NCI-H1930 (cell line): ENCODE data around the gene LHX5.
"Not testable (repeated sequence)": the region's sequence is repeated elsewhere in the genome, so short reads cannot be mapped to it uniquely, and the experiment has no call there.

ENCODE experiments used
- DNase-seq, 2 experiments: peaks; one replicate each; lab custom pipeline; 2025; lab: John Stamatoyannopoulos, UW

The LHX5 gene

GRCh38 chr12:113471619-113472171, at the start of gene LHX5:
TSS of gene LHX5 (minus strand) at chr12:113471871. CDS start at chr12:113471498, 373 bp downstream.
- no peak for DNase-seq

DNA sequence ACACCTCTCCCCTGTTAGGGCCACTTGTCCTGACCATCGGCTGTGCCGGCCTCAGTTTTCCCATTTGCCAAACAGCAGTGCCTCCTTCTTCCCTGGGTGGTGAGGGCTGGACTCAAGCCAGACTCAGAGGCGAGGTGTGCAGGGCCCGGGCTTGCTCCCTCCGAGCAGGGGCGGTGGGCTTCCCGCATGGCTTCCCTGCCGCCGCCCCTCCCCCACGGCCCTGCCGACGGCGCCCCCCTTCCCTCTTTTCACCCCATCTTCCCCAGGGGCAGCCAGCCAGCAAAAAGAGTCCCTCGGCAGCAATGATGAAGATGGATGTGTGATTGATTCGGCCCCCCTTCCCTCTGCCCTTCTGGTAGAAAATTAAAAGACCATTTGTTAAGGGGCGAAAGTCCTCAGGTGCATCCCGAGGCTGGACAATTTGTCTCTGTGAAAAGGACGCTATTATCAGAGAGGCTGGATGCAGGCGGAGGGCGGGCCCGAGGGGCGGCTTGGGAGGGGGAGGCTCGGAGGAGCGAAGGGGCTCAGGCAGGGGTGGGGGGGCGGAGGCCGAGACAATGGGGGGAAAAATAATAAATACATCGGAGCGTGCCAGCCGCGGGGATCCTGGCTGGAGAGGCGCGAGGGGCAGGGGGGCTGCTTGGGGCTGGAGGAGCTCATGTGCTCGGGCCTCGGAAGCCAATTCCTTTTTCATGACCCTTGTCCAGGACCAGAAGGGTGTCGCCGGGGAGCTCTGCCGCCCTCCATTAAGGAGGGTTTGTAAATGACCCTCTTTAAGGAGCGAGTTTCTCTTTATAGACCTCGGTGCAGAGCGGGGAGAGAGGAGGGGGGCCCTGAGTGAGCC, 48.0 kb upstream of the LHX5 start:
- DNase-seq, result no peak

DNA sequence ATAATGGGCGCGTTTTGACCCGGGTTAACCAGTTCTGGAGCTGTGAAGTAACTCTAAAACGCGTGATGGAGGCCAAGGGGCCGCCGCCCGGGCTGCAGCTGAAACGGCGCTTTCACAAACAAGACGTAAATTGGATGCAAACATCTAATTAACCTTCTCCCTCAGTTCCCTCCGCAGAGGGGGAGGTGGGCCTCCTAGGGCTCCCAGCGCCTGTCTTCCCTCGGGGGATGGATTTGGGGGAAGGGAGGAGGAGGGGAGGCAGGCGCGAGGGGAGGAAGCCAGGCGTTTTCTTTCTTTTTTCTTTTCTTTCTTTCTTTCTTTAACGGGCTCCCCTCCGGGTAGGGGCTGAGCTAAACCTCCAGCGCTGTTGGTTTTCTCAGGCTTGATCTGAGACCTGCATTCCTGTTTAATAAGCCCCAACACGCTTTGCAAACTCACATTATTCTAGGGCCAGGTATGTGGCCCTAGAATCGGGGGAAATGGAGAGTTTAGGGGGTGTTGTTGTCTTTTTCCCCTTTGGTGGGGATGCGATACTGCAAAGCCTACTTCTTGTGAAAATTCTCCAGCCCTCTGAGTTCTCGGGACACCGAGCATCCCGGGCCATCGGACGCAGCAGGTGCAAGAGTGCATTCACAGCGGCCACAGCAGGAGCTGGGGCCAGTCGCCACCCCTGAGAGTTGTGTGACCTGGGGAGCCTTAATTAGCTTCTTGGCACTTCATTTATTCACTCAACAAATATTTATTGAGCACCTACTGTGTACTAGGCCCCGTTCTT, 43.6 kb upstream of the LHX5 start:
- no peak for DNase-seq

- no peak for DNase-seq
Observed at GRCh38 chr12:113514602-113515001, 42.9 kb upstream of the LHX5 start.

- no peak for DNase-seq
Observed at GRCh38 chr12:113512568-113512967, 40.9 kb upstream of the LHX5 start.

DNA sequence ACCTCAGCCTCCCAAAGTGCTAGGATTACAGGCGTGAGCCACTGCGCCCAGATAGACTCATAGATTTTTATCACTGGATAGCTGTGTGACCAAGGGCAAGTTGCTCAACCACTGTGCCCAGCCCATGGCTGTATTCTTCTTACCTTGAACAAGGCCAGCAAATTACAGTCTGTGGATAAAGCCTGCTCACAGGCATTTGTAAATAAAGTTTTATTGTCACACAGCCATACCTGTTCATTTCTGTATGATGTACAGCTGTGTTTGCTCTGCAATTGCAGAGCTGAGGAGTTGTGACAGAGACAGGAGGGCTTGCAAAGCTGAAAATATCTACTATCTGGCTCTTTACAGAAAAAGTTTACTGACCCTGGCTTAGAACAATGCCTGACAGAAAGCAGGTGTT, 35.2 kb upstream of the LHX5 start:
- DNase-seq, result no peak

DNA sequence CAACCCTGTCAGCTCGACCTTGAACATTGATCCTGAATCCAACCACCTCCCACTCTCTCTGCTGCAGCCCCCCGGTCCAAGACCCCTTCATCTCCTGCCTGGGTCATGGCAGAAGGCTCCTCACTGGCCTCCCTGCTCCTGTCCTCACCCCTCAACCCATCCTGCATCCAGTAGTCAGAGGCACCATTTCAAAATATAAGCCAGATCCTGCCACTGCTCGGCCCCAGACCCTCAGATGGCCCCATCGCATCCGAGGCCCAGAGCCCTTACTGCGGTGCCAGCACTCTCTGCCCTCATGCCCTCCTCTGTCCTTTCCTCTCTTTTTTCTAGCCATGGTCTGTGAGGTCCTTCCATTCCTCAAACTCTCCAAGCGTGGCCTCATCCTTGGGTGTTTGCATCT, 34.3 kb upstream of the LHX5 start:
- no peak for DNase-seq

DNA sequence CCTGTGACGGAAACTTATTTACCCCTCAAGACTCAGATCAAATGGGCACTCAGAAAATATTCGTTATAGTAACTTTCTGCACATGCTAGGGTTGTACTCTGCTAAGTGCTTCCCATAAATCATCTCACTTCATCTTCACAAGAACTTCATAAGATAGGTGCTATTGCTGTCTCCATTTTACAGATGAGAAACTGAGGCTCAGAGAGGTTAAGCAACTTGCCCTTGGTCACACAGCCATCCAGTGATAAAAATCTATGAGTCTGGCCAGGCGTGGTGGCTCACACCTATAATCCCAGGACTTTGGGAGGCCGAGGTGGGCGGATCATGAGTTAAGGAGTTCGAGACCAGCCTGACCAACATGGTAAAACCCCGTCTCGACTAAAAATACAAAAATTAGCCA, 33.2 kb upstream of the LHX5 start:
- no peak for DNase-seq

- no peak for DNase-seq
Observed at GRCh38 chr12:113500782-113501311, 29.2 kb upstream of the LHX5 start.

DNA sequence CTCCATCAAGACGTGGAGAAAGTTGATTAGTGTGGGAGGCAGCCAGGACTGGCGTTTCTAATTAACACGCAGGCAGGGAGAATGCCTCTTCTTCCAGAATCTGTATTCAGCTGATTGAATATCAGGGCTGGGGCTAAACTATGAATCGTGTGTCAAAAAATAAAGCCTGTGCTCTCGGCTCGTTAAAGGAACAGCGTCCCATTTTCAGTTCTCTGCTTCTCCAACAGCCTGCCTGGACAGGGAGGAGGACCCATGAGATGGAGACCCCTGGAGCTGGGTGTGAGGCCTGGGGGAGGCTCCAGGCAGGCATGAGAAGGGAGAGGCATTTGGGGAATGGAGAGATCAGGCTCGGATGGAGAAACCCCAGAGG, 28.6 kb upstream of the LHX5 start:
- no peak for DNase-seq

DNA sequence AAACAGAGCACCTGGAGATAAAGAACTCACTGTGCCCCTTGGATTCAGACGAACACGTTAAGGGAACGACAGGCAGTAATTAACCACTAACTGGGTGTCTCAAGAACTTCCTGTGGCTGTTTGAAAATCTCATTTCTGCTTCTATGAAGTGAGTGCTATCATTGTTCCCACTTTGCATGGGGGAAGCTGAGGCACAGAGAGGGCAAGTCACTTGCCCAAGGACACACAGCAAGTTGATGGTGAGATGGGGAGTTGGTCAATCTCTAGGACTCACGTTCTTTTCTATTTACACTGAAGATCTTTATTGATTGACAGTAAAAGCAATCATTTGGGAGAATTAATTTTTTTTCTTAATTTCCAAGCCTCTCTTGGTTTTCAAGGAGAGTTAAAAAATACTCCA, 26.8 kb upstream of the LHX5 start:
- no peak for DNase-seq

GRCh38 chr12:113497693-113498092, 26.0 kb upstream of the LHX5 start:
- DNase-seq, result no peak

DNA sequence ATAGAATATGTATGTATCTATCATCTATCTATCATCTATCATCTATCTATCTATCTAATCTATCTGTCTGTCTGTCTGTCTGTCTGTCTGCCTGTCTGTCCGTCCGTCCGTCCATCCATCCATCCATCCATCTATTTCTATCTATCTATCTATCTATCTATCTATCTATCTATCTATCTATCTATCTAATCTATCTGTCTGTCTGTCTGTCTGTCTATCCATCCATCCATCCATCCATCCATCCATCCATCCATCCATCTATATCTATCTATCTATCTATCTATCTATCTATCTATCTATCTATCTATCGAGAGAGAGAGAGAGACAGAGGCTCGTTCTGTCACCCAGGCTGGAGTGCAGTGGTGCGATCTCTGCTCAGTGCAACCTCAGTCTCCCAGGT, 24.3 kb upstream of the LHX5 start:
- DNase-seq, result not testable (repeated sequence)

GRCh38 chr12:113488322-113488721, 16.7 kb upstream of the LHX5 start:
- DNase-seq, result no peak

DNA sequence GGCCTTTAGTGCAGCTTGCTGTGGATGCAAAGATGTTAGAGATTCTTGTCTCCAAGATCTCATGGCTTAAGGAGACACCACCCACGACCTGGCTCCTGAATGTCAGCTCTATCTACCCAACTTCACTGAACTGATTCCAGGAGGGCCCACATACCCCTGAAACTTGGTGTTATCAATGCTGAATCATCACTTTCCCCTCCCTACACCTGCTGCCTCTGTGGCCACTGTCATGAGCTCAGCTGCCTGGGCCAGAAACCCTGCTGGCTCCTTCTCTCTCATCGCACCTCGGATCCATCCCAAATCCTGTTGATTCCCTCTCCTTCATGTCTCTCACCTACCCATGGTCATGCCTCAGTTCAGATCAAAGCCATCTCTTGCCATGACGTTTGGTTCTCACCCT, 15.1 kb upstream of the LHX5 start:
- DNase-seq, result no peak

DNA sequence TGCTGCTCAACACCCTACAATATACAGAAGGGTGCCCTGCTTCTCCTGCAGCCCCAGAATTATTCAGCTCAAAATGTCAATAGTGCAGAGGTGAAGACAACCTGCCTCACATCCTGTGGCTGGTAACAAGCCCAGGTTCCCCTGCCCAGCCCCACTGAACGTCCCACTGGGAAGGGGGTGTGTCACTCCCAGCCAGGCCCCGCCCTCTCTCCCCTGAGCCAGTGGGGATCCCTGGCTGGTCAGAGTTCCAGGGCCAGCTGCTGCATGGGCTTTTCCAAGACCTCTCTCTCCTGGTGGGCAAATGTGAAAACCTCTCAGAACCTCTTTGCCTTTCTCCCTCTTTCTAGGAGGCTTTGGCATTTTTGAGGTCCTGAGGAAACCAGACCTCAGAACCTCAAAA, 13.7 kb upstream of the LHX5 start:
- DNase-seq, result no peak

DNA sequence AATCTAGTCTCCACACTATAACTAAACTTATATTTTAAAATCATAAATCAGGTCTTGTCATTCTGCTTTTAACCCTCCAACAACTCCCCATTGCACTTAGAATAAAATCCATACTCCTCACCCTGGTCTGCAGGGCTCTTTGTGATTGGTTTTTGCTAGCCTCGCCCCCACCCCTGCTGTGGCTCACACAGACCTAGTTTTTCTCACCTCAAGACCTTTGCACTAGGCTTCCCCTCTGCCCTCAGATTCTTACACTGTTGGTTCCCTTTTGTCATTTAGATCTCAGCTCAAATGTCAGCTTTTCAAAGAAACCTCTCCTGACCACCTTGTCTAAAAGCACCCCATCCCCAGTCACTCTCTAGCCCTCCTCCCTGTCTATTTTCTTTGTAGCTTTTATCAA, 10.7 kb upstream of the LHX5 start:
- DNase-seq, result no peak

GRCh38 chr12:113480336-113480971, 8.8 kb upstream of the LHX5 start:
- no peak for DNase-seq

- no peak for DNase-seq
Observed at GRCh38 chr12:113479590-113480335, 8.1 kb upstream of the LHX5 start.

DNA sequence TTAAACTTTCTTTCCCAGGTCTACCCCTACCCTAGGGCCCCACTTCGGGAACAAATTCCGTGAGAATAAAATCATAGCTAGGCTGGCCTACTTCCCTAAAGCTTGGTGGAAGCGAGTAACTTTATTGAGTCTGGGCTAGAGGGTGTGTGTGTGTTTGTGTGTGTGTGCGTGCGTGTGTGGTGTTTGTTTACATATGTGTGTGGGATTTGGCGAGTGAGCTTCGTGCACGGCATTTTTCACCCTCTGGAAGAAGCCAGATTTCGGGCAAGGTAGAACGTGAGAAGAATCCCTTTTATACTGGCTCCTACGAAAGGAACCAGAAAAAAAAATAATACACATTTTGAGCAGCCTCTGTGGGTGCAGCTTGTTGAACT, 7.5 kb upstream of the LHX5 start:
- DNase-seq, result no peak

- DNase-seq, result no peak
Observed at GRCh38 chr12:113478351-113479011, 6.8 kb upstream of the LHX5 start.
